ENCODE results near the gene KNOP1.

DNA sequence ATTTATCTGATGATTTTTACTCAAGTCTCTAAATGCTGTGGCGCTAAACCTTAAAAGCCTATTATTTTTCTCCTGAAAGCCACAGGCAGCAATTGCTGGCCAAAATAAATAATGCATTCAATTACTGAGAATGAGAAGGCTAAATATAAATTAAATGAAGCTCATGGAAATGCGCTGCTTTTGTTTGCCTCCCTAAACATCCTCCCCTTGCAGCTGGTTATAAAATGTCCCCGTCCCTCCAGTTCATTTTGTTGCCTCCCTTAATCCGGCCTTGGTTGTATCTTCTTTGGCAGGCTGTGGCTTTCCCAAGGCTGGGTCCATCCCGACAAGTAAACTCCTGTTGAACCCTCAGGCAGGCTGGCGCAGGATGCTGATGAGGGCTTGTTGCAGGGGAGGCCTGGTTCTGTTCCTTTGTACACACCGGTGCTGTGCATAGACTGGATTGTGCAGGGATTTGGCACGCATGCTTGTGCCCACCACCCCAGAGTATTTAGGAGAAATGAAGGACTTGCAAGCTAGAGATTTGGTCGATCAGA, 62.7 kb downstream of the KNOP1 start:
- TF ChIP-seq BHLHE40 (IDR thresholded peaks at IDR 0.05; ENCODE audit: borderline replicate concordance) (no peak), ZNF384 (IDR thresholded peaks at IDR 0.05) (no peak), FOXM1 (IDR thresholded peaks at IDR 0.05; ENCODE audit: borderline replicate concordance) (no peak), SP1 (IDR thresholded peaks at IDR 0.05) (no peak), CTBP1 (IDR thresholded peaks at IDR 0.05; ENCODE audit: borderline replicate concordance) (no peak), ARNT (IDR thresholded peaks at IDR 0.05) (no peak), FOXK2 (IDR thresholded peaks at IDR 0.05) (no peak), HDGF (IDR thresholded peaks at IDR 0.05; ENCODE audit: borderline replicate concordance) (no peak), FOXA1 (IDR thresholded peaks at IDR 0.05) (no peak), SUZ12 (IDR thresholded peaks at IDR 0.05) (no peak), TARDBP (IDR thresholded peaks at IDR 0.05) (no peak)
